NK-92 (cell line): ENCODE results near the gene TNS1.

Source experiments
- DNase-seq: peaks from one replicate; lab custom pipeline; 2025; ENCODE audit not compliant: unreplicated experiment; lab: John Stamatoyannopoulos, UW

Gene TNS1

DNA sequence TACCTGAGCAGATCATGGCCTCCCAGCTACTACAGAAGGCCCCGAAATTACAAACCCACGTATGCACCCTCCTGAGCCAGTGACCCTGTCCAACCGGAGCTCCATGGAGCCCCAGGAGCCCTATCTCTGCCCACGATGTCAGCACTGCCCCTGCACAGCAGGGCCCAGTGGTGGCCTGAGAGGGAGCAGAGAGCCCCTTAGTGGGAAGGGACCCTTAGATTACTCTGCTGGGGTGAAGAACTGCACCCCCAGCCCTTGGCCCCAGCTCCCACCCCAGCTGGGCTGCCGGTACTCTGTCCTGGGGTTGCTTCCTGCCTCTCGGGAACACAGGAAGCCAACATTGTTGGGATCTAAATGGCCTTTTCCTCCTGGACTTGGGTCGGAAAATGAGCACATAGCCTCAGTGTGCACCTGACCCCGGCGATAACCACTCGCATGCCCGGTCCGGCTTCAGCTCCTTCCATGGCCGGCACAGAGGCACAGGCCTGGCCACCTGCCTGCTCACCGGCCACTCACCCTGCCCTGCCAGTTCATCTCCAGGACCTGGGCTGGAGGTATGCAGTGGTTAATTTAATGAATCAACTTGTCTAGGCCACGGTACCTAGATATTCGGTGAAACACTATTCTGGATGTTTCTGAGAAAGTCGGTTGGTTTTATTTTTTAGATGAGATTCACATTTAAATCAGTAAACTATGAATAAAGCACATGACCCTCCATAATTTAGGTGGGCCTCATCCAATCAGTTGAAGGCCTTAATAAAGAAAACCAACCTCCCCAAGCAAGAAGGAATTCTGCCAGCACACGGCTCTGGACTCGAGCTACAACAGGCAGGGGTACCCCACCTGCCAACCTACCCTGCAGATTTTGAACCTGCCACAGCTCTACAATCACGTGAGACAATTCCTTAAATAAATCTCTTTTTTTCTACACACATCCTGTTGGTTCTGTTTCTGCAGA lies 19.2 kb downstream of the TNS1 start:
- DNase-seq: no peak

- DNase-seq: no peak
Observed at GRCh38 chr2:217981971-217982370, 20.8 kb downstream of the TNS1 start.

DNA sequence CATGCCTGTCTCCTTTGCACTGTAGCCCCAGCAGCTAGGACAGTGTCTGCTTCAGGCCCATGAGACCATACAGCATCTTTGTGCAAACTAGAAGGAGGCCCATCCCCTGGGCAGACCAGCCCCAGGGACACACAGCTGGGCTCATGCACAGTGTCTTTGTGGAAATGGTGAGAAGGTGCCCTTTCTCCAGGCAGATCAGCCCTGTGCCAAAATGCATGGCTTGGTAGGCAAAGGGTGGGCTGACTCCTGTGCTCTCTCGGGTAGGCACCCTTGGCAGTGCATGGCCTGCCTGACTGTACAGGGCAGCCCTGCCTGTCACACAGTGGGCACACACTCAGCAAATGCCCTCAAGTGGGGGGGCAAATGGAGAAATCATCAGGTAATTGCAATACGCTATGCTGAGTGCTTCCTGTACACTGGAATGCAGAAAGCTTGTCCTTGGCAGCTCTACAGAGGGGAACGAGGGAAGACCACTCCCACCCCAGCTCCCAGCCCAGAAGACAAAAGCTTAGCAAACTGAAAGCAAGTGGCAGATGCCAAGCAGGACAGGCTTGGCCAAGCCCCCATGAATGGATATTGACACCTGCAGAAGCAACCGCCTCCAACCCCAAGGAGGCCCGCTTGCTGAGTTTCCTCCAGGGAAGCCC lies 21.6 kb downstream of the TNS1 start:
- no peak for DNase-seq

DNA sequence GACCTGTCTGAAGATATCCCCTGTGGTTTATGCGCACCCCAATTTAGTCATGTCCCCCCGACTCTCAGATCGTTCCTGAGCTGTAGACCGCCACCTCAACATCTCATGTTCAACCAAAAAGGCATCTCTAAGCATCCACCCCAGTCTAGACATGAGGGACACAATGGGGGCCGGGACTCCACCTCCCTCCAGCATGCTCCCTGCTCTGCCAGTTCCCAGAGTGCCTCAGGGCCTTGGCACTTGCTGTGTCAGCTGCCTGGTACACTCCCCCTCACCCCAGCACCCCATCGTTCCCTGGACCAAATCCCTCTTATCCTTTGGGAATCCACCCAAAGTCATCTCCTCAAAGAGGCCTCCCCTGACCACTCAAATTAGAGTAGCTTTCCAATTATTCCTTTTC lies 22.2 kb downstream of the TNS1 start:
- DNase-seq: no peak

DNA sequence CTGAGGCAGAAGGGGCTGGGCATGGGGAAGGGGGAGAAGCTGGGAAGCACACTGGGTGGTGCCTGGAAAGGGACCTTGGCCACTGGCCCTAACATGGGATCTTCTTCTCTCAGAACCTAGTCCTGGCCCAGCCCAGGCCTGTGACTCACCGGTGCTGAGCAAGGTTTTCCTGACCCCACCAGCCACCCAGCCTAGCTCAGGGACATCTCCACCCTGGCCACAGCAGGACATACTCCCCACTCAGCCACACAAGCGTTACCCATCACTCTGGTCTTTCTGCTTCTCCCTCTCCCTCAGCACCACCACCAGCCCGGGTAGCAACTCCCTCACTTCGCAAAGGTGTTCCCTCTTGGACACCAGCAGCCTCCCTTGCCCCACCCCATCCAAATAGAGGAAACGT lies 22.8 kb downstream of the TNS1 start:
- DNase-seq: no peak

GRCh38 chr2:217979151-217979811 lies 23.5 kb downstream of the TNS1 start:
- DNase-seq: no peak

DNA sequence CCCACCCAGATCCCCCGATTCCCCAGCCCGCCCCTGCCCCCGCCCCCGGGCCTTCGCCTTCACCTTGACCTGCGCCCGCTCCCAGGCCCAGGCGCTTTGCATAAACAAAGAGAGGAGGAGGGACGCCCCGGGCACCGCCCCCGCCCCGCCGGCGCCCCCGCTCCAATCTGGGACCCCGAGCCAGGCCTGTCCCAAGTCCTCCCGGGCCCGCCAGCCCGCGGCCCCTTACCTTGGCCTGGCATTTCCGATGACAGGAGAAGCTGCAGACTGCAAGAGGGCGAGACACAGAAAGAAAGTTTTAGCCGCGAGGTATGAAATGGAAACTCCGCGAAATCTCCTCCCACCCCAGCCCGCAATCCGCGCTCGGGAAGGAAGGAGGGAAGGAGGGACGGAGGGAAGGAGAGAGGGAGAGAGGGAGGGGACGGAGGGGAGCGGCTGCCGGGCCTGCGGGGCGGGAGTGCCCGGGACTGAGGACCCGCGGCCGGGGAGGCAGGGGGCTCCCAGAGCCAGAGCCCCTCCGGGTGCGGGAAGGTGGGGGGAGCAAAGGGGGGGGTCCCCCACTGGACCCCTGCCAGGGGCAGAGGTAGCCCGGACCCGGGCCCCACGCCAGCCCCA lies 24.2 kb downstream of the TNS1 start:
- DNase-seq: no peak

- DNase-seq: no peak
Observed at GRCh38 chr2:217977840-217978535, 24.8 kb downstream of the TNS1 start.

GRCh38 chr2:217976301-217976700 lies 26.5 kb downstream of the TNS1 start:
- no peak for DNase-seq

- DNase-seq: no peak
Observed at GRCh38 chr2:217975626-217976025, 27.2 kb downstream of the TNS1 start.

DNA sequence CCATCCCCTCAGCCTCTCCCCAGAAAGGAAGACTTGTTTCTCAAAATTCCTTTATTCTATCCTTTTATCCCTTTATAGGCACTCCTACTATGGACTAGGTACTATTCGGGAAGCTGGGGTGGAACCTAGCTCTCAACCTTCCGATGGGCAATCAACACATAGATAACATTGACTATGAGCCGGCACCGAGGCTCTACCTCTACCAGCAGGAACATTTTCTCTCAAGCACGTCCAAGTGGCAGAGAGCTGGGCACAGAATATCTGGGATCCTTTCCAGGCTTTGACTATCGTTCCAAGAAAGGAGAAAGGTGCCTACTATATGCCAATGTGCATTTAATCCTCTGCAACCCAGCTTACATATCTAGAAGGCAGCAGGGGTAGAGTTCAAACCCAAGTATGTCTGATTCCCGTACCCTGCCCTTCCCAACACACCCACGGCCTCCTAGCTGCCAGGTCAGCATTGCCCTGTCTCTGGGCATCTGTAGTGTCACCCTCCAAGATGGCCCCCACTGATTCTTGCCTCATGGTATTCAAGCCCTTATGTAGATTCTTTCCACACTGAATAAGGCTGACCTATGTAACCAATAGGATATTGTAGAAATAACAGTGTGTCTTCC lies 28.3 kb downstream of the TNS1 start:
- DNase-seq: no peak

DNA sequence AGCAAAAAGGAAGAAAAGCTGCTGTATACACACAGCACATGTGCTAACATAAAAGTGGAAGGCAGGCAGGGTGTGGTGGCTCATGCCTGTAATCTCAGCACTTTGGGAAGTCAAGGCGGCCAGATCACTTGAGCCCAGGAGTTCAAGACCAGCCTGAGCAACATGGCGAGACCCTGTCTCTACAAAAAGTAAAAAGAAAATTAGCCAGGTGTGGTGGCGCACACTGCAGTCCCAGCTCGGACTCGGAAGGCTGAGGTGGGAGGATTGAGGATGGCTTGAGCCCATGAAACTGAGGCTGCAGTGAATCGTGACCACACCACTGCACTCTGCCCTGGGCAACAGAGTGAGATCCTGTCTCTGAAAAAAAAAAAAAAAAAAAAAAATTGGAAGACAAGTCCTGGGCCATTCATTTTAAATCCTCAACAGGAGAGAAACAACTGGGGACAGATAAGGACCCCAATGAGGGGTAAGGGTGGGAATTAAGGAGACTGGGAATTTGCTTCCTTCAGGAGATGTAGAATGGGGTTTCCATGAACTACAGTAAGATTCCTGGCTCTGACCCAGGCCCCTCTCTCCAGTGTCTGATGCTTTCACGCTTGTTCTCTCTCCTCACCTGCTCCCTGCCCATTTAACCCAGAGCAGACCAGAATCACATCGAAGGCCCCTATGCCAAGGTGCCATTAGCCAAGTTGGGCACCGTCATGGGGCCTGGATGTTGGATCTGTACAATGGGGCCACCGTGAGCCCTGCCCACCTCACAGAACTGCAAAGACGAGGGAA lies 29.6 kb downstream of the TNS1 start:
- DNase-seq: no peak

DNA sequence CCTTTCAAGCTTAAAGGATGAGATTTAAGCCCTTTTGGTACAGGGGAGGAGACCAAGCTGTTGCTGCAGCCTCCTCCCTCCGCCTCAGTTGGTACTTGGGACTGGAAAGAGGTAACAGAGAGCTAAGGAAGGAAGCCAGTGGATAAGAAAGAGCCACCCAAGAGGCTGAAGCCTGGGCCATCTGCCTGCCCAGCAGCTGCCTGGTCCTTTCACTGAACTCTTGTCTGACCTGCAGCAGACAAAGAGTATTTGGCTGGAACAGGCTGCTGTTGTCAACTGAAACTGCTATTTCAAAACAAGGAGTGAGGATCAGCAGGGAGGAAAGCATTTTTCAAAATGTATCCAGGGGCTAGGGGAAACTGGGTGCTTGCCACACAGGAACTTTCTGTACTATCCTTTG lies 30.3 kb downstream of the TNS1 start:
- DNase-seq: no peak

- DNase-seq: no peak
Observed at GRCh38 chr2:217972037-217972436, 30.8 kb downstream of the TNS1 start.

- DNase-seq: no peak
Observed at GRCh38 chr2:217971166-217971565, 31.6 kb downstream of the TNS1 start.

- no peak for DNase-seq
Observed at GRCh38 chr2:217970206-217970605, 32.6 kb downstream of the TNS1 start.

DNA sequence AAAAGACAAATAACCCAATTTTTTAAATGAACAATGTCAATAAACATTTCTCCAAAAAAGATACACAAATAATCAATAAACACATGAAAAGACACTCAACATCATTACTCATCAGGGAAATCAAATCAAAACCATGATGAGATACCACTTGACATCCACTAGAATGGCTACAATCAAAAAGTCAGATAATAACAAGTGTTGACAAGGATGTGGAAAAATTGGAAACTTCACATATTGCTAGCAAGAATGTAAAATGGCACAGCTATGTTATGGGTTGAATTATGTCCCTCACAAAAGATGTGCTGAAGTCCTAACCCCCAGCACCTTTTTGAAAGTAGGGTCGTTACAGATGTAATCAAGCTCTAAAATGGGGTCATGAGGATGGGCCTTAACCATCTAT lies 33.2 kb downstream of the TNS1 start:
- DNase-seq: no peak

GRCh38 chr2:217968023-217968422 lies 34.8 kb downstream of the TNS1 start:
- DNase-seq: no peak

GRCh38 chr2:217966423-217967070 lies 36.2 kb downstream of the TNS1 start:
- DNase-seq: no peak
